ENCODE data around the gene MRPS22. TPM values are rescaled to one million over a fixed set of nuclear protein-coding genes. Genes with fewer than 3 reads are reported as not detected.
"Not testable (repeated sequence)": the region's sequence is repeated elsewhere in the genome, so short reads cannot be mapped to it uniquely, and the experiment has no call there.

MRPS22 gene
- total RNA-seq, 1 experiment from 2014 or later, result 109 TPM

DNA sequence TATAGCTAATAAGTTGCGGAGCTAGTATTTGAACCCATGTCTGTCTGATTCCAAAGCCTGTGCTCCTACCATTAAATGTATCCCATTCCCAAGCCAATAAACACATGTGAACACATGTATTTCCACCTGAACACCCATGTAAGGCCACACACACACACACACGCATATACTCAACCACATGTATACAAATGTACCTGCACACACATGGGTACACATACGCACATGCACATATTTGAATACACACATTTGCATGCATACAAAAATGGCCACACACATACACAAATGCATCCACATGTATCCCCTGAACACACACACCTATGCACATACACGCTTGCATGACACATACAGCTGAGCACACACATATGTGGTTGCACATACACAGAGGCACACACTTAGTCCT lies 5.4 kb upstream of the MRPS22 start:
- DNase-seq (ENCODE audit: low spot score), result no peak

- no peak for DNase-seq (ENCODE audit: low spot score)
These were observed 4.5 kb upstream of the MRPS22 start for GRCh38 chr3:139339219-139339906.

DNA sequence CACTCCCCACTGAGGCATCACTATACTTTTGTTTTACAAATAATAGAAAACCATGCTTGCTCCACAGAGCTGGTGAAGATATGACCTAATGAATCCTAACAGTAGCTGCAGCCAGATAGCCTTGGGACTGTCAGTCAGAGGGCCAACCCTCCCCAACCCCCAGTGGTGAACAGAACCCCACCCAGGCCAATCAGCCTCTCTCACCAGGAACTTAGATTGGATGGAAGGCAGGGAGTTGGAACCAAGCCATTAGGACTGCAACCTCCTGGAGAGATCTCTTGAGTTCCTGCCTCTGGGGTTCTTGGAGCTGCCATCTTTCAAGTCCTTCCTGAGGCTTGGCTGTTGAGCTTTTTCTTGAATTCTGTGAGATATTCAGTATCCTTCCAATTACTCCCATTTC lies 3.0 kb upstream of the MRPS22 start:
- DNase-seq (ENCODE audit: low spot score), result no peak

- DNase-seq (ENCODE audit: low spot score), result no peak
These were observed 1.8 kb upstream of the MRPS22 start for GRCh38 chr3:139342054-139342453.

DNA sequence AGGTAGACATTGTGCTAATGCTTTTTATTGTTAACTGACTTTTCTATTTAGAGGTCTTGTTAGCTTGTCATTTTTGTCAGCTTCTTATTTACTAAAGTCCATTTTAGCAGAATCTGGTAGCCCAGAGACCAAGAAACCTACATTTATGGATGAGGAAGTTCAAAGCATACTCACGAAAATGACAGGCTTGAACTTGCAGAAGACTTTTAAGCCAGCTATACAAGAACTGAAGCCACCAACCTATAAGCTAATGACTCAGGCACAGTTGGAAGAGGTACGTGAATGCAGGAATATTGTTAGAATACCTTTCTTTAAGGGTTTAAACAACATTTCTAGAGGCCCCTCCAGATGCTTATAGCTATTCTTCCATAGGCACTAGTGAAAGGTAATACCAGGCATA lies 3.0 kb downstream of the MRPS22 start:
- DNase-seq (ENCODE audit: low spot score), result no peak

DNA sequence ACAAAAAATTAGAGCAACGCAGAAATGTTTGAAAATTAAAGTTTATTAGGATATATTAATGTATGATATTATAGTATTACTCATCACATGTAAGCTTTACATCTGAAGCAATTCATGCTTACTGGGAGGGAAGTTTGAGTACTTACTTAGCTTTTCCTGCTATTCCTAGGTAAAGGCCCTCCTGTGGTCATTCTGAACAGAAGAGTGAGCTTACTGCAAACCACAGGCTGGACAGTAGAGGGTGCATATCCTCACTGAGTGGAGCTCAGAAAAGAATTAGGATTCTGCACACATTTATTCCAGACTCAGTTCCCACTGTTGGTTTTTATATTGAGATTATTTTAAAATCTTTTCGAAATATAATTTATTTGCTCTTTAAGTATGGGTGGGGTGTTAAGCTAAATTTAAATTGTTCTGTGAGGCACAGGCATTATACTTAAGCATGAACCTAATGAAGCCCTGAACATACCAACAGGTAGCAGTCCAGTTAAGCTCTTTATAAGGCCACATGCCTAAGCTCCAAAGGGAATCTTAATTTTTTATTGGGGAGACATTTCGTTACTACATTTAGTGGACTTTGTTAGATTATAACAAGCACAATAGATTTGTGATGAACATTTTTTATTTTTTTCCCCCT lies 10.2 kb downstream of the MRPS22 start:
- peak; percentile 84 for DNase-seq (ENCODE audit: low spot score)

- no peak for DNase-seq (ENCODE audit: low spot score)
These were observed 10.8 kb downstream of the MRPS22 start for GRCh38 chr3:139354661-139355060.

- DNase-seq (ENCODE audit: low spot score), result no peak
These were observed 11.7 kb downstream of the MRPS22 start for GRCh38 chr3:139355476-139355875.

- DNase-seq (ENCODE audit: low spot score), result no peak
These were observed 12.1 kb downstream of the MRPS22 start for GRCh38 chr3:139355891-139356290.

DNA sequence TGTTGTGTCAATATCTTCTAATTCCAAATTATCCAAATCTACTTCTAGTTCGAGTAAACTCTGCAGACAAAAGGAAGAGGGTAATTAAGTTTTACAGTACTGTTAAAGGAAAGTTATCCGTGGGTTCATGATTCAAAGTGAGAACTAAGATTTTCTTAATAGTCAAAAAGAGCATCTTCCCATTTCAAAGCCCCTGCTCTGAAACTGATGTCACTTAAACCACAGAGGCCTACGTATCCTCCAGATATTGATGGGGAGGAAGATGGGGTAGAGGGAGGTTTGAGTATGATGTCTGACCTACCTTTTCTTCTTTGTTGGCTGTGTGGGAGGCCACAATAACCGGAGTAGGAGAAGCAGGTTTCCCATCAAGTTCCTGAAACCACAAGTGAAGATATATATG lies 14.1 kb downstream of the MRPS22 start:
- no peak for DNase-seq (ENCODE audit: low spot score)

DNA sequence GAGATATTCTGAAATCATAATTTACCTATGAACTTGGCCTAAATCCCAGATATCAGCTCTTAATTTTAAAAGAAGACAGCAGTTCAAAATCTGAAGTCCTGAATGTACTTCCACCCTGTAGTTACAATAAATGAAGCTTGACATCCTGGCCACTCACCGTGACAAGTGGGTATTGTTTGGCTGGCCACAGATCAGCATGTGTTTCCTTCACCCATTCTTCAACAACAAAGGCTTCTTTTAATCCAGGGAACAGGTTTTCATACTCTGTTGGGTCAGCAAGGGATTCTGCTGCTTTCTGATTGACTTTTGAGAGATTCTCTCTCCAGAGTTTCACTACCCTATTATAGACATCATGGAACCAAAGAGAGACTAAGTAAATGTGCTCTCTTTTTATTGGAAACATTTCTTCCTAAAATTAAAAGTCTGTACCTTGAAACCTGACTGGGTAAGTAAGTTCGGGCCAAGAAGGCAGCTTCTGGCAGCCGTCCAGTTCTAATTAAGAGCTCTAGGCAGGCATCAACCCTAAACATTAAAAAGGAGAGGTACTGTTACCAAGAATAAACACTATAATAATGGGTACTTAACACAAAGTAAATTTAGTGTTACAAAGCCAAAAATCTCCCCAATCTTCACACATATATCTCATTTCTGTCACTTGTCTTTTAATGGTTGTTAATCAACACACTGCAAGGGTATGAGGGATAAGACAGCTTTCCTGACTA lies 15.2 kb downstream of the MRPS22 start:
- no peak for DNase-seq (ENCODE audit: low spot score)

DNA sequence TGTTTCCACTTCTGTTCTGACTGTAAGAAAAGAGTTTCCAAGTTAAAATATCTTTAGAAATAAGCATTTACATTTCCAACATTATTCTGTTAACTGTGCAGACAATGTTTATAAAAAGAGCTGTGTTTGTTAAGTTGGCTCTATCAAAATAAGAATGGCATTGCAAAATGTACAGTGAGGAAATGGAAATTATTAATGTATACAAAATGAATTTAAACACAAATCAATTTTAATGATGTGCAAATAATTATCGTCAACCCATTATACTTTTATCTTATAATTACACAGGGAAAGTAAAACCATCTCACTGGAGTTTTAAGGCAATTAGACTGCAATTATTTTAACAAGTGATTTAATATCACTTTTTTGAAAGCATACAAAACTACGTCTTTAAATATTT lies 17.5 kb downstream of the MRPS22 start:
- DNase-seq (ENCODE audit: low spot score), result no peak

DNA sequence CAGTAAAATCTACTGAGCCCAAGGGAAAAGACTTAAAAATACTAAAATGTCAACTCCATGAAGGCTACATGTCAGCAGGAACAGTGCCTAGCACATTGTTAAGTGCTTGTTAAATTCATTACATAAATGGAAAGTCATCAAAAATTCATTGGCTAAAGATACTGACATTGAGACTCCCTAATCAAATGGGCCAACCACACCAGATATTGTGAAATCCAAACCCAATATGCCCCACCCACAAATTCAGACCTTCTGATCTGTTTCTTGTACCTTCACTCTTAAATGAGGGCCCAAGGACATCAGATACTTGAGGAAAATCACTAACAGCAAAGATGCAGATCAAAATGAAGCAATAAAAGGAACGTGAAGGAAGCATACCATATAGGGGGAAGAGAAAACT lies 20.7 kb downstream of the MRPS22 start:
- DNase-seq (ENCODE audit: low spot score), result no peak

DNA sequence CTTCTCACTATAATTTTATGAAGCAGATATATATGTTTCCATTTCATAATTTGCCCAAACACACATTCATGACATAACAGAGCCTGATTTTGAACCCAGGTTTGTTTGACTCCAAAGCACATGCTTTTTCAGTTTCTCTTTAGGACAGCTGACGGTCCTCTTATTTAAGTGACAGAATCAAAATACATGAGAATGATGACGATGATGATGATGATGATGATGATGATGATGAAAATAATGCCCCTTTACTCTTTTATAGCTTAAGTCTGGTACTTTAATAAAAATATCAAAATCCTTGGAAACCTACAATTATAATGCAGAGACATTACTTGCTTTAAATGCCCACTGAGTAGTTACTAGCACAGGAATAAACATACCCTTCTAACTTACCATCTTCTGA lies 30.3 kb downstream of the MRPS22 start:
- DNase-seq (ENCODE audit: low spot score), result no peak

DNA sequence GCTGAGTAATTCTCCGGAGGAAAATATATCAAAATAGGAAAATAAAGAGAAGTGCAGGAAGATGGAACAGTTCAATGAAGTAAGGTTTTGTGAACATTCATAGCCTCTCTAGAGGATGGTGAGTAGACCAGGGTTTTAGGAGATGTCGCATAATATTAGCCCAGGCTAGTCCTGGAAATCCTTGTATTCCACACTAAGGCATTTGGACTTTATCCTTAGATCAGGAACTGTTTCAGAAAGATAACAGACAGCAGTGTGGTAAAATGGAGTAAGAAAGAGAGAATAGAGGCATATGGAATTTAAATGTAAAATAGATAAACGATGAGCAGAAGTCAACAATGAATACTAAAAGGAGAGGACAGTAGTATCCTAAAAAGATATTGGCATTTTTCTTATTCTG lies 33.6 kb downstream of the MRPS22 start:
- DNase-seq (ENCODE audit: low spot score), result no peak

GRCh38 chr3:139378587-139379241 lies 34.9 kb downstream of the MRPS22 start:
- DNase-seq (ENCODE audit: low spot score), result no peak

- DNase-seq (ENCODE audit: low spot score), result no peak
These were observed 36.8 kb downstream of the MRPS22 start for GRCh38 chr3:139380575-139380974.

DNA sequence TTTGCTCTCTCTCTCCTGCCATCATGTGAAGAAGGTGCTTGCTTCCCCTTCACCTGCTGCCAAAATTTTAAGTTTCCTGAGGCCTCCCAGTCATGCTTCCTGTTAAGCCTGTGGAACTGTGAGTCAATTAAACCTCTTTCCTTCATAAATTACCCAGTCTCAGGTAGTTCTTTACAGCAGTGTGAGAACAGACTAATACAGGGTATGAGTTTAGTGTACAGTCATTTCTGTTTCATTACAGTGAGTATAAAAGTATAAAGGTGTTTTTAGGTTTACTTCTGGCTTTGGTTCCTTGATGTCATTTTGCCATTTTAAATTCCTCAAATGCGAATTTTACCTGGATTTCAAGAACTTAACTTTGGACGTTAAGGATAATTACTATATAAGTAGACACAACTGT lies 38.5 kb downstream of the MRPS22 start:
- DNase-seq (ENCODE audit: low spot score), result not testable (repeated sequence)

DNA sequence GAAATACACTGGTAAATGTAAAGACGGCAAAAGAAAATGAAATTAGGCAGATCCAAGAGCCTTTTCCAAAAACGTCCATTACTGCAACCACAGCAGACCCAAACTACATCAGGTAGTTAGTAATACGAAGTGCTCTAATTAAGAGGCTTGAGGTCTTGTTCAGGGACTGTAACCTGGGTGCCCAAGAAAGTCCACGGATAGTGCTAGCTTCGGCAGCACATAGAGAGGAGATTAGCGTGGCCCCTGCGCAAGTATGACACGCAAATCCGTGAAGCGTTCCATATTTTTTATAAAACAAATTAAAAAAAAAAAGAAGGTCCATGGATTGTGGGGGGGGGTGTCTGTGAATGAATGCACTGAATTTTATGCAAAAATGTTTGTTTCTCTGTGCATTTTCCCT lies 44.3 kb downstream of the MRPS22 start:
- DNase-seq (ENCODE audit: low spot score), result no peak

GRCh38 chr3:139388821-139389551 lies 45.2 kb downstream of the MRPS22 start:
- DNase-seq (ENCODE audit: low spot score), result no peak

DNA sequence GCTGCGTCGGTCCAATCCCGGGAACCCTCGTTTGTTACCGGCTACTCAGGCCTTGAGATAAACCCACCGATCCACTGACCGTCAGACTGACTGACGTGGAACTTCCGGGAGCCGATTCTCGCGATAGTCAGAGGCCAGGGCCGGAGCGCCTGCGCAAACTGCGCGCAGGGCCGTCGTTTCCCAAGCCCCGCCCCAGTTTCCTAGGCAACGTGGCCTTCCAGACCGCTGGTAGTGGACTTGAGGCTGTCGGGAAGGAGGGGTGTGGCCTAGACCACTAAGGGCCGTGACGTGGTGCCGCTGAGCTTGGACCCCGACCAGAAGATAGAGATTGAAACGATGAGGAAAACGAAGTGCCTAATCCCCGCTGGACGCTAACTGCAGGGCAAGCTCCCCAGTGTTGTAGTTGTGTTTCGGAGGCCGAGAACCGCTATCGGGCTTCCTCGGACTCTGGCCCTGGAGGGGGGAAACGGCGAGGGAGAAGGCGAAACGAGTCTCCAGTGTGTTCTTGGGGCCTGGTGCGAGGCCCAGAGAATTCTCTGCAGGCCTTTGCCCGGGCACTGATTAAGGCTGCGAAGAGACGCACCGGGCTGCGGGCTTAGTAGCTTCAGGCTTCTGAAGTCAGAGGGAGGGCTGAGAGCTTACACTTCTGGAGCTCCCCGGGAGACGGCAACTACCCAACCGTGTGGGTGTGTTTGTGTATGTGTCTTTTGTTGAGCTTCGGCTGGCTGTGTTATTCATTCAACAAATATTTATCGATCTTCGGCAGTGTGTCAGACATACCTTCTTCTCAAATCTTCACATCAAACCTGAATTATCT lies 45.9 kb downstream of the MRPS22 start, which contains the start of gene COPB2:
Gene COPB2 (minus strand): TSS at position 96 of the 817 bp plus-strand sequence. CDS start 97 bp downstream, outside the sequence.
- DNase-seq (ENCODE audit: low spot score), result peak; percentile 99

All from H4 (cell line).